Breast epithelium (tissue), 3 donors: Measurements from ENCODE around the gene LMX1A.

Source experiments
- CTCF ChIP-seq, 3 donors: fragments of 450-650 bp; IDR thresholded peaks; one replicate each; pipeline ENCODE4 v1.5.1; 2016 to 2017; ENCODE audit warnings: antibody characterized with exemption in 3 of 3, mild to moderate bottlenecking in 3 of 3, moderate library complexity in 3 of 3
- POLR2A ChIP-seq: fragments of 450-650 bp; IDR thresholded peaks from one replicate; pipeline ENCODE4 v1.6.1; 2016; ENCODE audit warnings: antibody characterized with exemption, mild to moderate bottlenecking, moderate library complexity
- POLR2AphosphoS5 ChIP-seq, 3 donors: sonication (generic); formaldehyde crosslinking; IDR thresholded peaks; one replicate each; pipeline ENCODE4 v1.6.1; 2017; ENCODE audit warnings: antibody characterized with exemption in 3 of 3

DNA sequence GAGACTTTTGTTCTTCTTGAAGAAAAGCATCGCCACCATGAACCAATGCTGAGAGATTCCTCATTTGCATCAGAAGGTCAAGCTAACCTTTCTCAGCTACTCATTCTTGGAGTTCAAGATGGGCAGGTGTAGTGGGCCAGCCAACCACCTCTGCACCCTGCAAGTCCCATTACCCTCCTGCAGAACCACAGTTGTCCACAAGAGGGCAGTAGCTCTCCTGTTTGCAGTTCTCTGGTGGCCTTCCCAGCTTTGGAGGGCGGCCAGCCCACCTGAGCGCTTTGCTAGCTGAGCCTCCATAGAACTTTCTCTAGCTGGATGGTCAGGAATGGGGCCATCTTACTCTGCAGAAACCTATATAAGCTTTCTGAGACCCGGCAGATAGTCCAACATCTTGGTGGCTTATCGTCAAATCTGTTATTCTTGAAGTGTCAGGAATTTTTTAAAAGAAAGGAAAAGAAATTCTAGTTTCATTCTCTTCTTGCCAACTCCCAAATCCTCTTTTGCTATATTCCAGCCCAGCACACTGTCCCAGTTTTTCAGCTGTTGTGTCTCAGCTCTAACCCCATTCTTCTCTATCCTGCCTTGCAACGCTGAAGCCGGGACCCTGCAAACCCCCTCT is 11.0 kb upstream of the LMX1A start:
- peak; percentile 78 to 88 (median 78) for TF ChIP-seq CTCF (IDR thresholded peaks at IDR 0.05)
- TF ChIP-seq POLR2A = no peak
- no peak for TF ChIP-seq POLR2AphosphoS5 (IDR thresholded peaks at IDR 0.05)
